ENCODE measurements around the gene SMIM21.

SMIM21 gene

GRCh38 chr18:75427603-75428002, at the start of gene SMIM21:
TSS of gene SMIM21 (minus strand) at chr18:75427703. CDS start at chr18:75427563, 140 bp downstream.
- DNase-seq = no peak

GRCh38 chr18:75475228-75475627, 47.7 kb upstream of the SMIM21 start:
- no peak for DNase-seq

GRCh38 chr18:75474332-75474731, 46.8 kb upstream of the SMIM21 start:
- DNase-seq = no peak

GRCh38 chr18:75473316-75473715, 45.8 kb upstream of the SMIM21 start:
- no peak for DNase-seq

GRCh38 chr18:75472906-75473305, 45.4 kb upstream of the SMIM21 start:
- no peak for DNase-seq

GRCh38 chr18:75472396-75472795, 44.9 kb upstream of the SMIM21 start:
- no peak for DNase-seq

DNA sequence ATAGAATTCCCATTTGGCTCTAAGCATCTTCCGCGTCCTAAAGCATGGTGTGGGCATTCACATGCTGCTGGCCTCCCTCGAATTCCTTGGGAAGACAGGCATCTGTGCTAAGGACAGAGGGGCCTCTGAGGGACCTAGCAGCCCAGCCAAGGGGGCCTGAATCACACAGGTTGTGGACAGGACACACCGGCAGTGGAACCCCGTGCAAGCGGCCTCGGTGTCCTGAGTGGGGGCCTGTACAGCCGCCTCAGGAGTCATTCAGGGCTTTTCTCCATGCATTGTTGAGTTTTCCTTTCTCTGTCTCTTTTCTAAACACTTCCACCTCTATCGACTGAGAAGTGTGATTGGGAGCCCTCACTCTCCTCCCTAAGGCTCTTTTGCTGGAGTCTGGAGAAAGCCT, 44.3 kb upstream of the SMIM21 start:
- no peak for DNase-seq

GRCh38 chr18:75467851-75468250, 40.3 kb upstream of the SMIM21 start:
- DNase-seq = no peak

GRCh38 chr18:75467281-75467795, 39.8 kb upstream of the SMIM21 start:
- no peak for DNase-seq

DNA sequence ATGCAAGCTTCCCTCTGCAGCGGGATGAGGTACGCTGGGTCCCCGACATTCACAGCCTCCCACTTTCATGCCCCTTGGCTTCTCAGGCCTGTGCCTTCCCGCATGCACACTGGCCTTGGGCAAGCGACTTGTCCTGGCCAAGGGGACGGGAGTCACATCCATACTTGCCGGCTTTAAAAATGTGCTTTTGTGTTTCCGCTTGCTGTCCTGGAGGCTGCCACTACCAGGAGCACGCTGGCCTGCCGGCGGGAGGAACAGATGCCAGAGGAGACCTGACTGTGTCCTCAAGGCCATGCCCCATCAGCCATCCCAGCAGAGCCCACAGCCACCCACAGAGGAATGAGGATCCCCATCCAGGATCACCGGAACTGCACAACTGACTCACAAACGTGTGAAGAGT, 36.9 kb upstream of the SMIM21 start:
- DNase-seq = no peak

DNA sequence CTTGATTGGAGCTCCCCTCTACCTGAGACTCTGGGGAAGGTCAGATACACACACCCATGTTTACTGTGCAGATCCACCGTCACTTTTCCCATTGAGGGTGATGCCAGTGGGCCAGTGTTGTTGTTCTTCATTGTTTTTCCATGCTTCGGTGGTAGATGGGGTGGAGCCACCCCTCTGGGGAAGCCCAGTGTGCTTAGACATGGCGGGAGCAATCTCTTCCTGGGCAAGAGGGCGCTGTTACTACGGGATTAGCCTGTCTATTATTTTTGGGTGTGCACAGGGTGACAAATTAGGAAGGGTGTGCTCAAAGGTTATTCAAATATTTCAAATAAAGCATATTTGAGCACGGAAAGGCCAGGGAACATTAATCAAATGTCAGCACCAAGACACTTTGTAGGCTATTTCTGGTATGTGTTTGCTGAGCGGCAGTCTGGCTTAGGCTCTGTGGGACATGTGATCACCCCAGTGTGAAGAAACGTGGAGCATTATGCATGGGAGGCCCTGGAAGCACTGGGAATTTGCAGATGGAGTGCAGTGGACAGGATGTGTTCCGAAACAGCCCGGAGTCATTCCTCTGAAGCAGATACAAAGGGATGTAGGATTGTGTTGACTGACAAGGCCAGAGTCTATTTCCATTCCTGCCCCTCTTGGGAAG, 34.8 kb upstream of the SMIM21 start:
- no peak for DNase-seq

DNA sequence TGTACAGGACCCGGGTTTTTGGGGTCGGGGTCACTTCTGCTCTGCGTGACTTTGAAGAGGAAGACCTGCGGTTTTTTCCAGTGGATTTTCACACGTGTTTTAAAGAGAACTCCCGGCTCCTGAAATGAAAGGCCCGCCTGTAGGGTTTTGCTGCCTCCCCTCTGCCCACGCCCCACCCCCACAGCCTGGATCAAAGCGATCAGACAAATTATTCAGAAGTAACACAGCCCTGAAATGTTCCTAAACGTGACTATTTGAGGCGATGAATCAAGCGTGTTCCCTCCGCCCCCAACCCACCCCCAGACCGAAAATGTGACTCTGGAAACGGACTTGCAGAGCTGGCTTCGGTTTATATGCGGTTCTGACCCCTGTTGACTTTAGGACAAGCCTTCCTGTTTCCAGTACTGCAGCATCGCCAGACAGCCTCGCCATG, 28.7 kb upstream of the SMIM21 start:
- DNase-seq = no peak

- DNase-seq = peak; percentile 79
These were observed 28.0 kb upstream of the SMIM21 start for GRCh38 chr18:75455249-75456198.

- DNase-seq = no peak
These were observed 26.7 kb upstream of the SMIM21 start for GRCh38 chr18:75454022-75454795.

- no peak for DNase-seq
These were observed 23.4 kb upstream of the SMIM21 start for GRCh38 chr18:75450906-75451305.

GRCh38 chr18:75441896-75442295, 14.4 kb upstream of the SMIM21 start:
- DNase-seq = no peak

- DNase-seq = no peak
These were observed 11.8 kb upstream of the SMIM21 start for GRCh38 chr18:75439348-75439747.

- no peak for DNase-seq
These were observed 11.4 kb upstream of the SMIM21 start for GRCh38 chr18:75438891-75439290.

DNA sequence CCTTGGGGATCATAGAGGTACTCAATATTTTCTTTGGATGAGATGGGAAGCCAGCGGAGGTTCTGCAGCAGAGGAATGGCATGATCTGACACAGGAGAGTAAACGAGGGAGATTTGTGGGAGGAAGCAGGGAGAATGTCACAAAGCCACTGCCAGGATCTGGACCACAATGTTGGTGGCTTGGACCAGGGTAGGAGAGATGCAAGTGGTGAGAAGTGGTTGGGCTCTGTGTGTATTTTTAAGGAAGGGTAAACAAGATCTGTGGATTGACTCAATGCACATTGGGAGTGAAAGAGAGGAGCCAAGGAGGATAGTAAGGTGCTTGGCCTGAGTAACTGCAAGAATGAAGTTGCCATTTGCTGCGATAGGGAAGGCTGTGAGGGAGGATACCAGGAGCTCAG, 10.5 kb upstream of the SMIM21 start:
- no peak for DNase-seq

- DNase-seq = no peak
These were observed 5.6 kb upstream of the SMIM21 start for GRCh38 chr18:75433098-75433497.

- DNase-seq = no peak
These were observed 2.5 kb upstream of the SMIM21 start for GRCh38 chr18:75429975-75430374.

GRCh38 chr18:75428490-75428889, 987 bp upstream of the SMIM21 start:
- no peak for DNase-seq

DNA sequence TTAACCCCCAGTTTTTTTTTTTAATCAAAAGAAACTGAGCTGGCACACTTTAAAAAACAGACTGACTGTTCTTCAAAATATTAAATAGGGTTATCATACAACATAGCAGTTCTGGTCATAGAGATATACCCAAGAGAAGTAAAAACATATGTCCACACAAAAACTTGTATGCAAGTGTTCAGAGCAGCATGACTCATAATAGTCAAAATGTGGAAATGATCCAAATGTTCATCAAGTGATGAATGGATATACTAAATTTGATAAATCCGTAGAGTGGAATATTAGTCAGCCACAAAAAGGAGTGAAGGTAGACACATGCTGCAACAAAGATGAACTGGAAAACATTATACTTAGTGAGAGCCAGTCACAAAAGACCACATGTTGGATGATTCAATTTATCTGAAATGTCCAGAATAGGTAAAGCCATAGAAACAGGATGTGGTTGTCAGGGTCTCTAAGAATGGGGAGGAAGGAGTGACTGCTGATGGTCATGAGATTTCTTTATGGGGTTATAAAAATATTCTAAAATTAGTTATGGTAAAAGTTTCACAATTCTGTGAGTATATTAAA, 5.1 kb downstream of the SMIM21 start:
- DNase-seq = no peak
